ENCODE measurements around the gene ZNF497.
"Not testable (repeated sequence)": the region's sequence is repeated elsewhere in the genome, so short reads cannot be mapped to it uniquely, and the experiment has no call there.

ZNF497 gene

DNA sequence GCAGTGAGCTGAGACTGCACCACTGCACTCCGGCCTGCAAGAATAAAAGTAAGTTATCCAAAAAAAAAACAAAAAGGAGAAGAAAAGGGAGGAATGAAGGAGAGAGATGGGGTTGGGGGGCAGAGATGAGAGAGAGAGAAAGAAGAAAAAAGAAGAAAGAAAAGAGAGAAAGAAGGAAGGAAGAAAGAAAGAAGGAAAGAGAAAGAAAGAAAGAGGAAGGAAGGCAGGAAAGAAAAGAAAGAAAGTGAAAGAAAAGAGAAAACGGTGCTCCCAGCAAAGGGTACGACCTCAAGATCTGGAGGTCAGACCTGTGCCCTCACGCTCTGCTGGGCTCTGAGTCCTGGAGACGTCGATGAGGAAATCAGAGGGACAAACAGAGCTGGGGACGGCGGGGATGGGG lies 13.0 kb downstream of the ZNF497 start:
- Histone ChIP-seq H4K20me1 (ENCODE audit: insufficient read depth) (no peaks in the 10 kb centered on the region), H3K79me2 (ENCODE audit: insufficient read depth, low read depth) (no peaks in the 10 kb centered on the region), H3K9ac (no peak overlapping the region), H3K4me2 (no peak overlapping the region; the same call in 1 of the 2 replicates), H3K27me3 (ENCODE audit: insufficient read depth, low read depth) (peaks cover 13% of the 10 kb centered on the region; the same call in 1 of the 2 replicates), H3K4me3 (IDR thresholded peaks at IDR 0.05; ENCODE audit: insufficient read depth, low read depth, low read length) (no peak overlapping the region), H3K36me3 (ENCODE audit: insufficient read depth) (no peaks in the 10 kb centered on the region), H3K4me1 (ENCODE audit: low read depth, poor library complexity, severe bottlenecking) (no peaks in the 10 kb centered on the region), H3K27ac (no peak overlapping the region), H2AFZ (ENCODE audit: low read depth) (no peak overlapping the region)
- no peak for TF ChIP-seq CTCF (conservative IDR thresholded peaks at IDR 0.05; ENCODE audit: low read depth, low read length)

- peaks cover 13% of the 10 kb centered on the region; the same call in 1 of the 2 replicates for H3K27me3 ChIP-seq (ENCODE audit: insufficient read depth, low read depth)
- not testable (repeated sequence) for H3K4me3 ChIP-seq (IDR thresholded peaks at IDR 0.05; ENCODE audit: insufficient read depth, low read depth, low read length); H3K27ac ChIP-seq; H3K4me1 ChIP-seq (ENCODE audit: low read depth, poor library complexity, severe bottlenecking); H3K9ac ChIP-seq; H3K4me2 ChIP-seq; H3K79me2 ChIP-seq (ENCODE audit: insufficient read depth, low read depth); H2AFZ ChIP-seq (ENCODE audit: low read depth); H4K20me1 ChIP-seq (ENCODE audit: insufficient read depth); H3K36me3 ChIP-seq (ENCODE audit: insufficient read depth)
Measured at GRCh38 chr19:58348080-58348479, 14.5 kb downstream of the ZNF497 start.

DNA sequence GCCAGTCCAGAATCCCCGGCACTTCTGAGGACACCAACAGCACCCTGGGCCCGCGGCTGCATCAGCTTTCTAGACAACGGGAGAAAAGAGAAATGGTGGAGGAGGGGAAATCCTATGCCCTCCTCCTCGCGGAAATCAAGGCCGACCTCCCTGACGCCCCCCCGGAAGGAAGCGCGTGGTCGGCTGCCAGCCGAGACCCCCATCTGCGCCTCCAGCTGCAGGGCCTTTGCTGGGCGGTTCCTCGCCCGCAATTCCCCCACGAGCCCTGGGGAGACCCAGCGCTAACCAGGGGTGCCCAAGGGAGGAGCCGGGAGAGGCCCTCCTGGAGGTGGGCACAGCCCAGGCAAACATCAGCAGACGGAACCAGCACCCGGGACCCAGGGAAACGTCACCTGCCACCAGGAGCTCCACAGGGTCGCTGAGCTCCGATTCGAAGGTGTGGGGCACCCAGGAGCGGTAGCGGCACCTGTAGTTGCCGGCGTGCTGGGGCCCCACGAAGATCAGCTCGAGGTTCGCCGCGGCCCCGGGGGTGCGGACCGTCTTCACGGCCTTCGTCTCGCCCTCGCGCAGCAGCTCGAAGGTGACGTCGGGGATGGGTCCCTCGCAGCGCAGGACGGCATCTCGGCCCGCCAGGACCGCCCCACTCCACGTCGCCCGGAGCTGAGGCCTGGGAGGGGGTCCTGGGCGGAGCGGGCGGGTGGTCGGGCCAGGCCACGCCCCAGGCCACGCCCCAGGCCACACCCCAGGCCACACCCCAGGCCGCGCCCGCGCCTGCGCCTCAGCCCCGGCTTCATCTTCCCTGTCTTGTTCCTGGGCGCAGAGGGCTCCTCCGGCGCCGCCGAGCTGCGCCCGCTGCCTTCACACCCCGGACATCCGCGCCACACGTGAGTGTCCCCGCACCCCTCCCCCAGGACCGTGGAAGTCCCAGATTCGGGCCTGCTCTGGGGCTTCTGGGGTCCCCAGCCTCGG lies 15.3 kb downstream of the ZNF497 start:
- Histone ChIP-seq H3K27ac (no peak overlapping the region), H3K4me1 (ENCODE audit: low read depth, poor library complexity, severe bottlenecking) (no peaks in the 10 kb centered on the region), H3K79me2 (ENCODE audit: insufficient read depth, low read depth) (no peaks in the 10 kb centered on the region)

GRCh38 chr19:58345558-58345957 lies 17.0 kb downstream of the ZNF497 start:
- H2AFZ ChIP-seq (ENCODE audit: low read depth): no peak overlapping the region
- no peak overlapping the region for H3K4me3 ChIP-seq (IDR thresholded peaks at IDR 0.05; ENCODE audit: insufficient read depth, low read depth, low read length)
- peaks cover 13% of the 10 kb centered on the region; the same call in 1 of the 2 replicates for H3K27me3 ChIP-seq (ENCODE audit: insufficient read depth, low read depth)
- H3K27ac ChIP-seq: no peak overlapping the region
- no peaks in the 10 kb centered on the region for H3K79me2 ChIP-seq (ENCODE audit: insufficient read depth, low read depth)
- H3K4me1 ChIP-seq (ENCODE audit: low read depth, poor library complexity, severe bottlenecking): no peaks in the 10 kb centered on the region
- H3K4me2 ChIP-seq: no peak overlapping the region
- no peak overlapping the region for H3K9ac ChIP-seq
- TF ChIP-seq CTCF (conservative IDR thresholded peaks at IDR 0.05; ENCODE audit: low read depth, low read length): no peak
- no peaks in the 10 kb centered on the region for H3K36me3 ChIP-seq (ENCODE audit: insufficient read depth)
- no peaks in the 10 kb centered on the region for H4K20me1 ChIP-seq (ENCODE audit: insufficient read depth)

More for the DNA sequence above, 15.3 kb downstream of the ZNF497 start:
- H3K9ac ChIP-seq: no peak overlapping the region
- peaks cover 13% of the 10 kb centered on the region; the same call in 1 of the 2 replicates for H3K27me3 ChIP-seq (ENCODE audit: insufficient read depth, low read depth)
- no peak for TF ChIP-seq CTCF (conservative IDR thresholded peaks at IDR 0.05; ENCODE audit: low read depth, low read length)
- no peak overlapping the region for H3K4me3 ChIP-seq (IDR thresholded peaks at IDR 0.05; ENCODE audit: insufficient read depth, low read depth, low read length)
- no peaks in the 10 kb centered on the region for H4K20me1 ChIP-seq (ENCODE audit: insufficient read depth)
- H3K36me3 ChIP-seq (ENCODE audit: insufficient read depth): no peaks in the 10 kb centered on the region
- H3K4me2 ChIP-seq: no peak overlapping the region
- no peak overlapping the region for H2AFZ ChIP-seq (ENCODE audit: low read depth)
